Peyer's patch (tissue), 4 donors: ENCODE results near the gene TLN1.

Source experiments
- POLR2A ChIP-seq, 2 donors: fragments of 450-650 bp; IDR thresholded peaks; one replicate each; pipeline ENCODE4 v1.5.1; 2017; ENCODE audit warnings: antibody characterized with exemption in 2 of 2, mild to moderate bottlenecking in 2 of 2, moderate library complexity in 2 of 2
- TF ChIP-seq, protein P1 (sequence below), 6 experiments: fragments of 450-650 bp in 4 of 6; fragments of 200-600 bp in 2 of 6; sonication (generic) in 1 of 6; IDR thresholded peaks; one replicate each; pipeline ENCODE4 v1.5.1; 2017 to 2019; ENCODE audit warnings: antibody characterized with exemption in 6 of 6, mild to moderate bottlenecking in 3 of 6, moderate library complexity in 1 of 6

- TF ChIP-seq, protein P1, sequence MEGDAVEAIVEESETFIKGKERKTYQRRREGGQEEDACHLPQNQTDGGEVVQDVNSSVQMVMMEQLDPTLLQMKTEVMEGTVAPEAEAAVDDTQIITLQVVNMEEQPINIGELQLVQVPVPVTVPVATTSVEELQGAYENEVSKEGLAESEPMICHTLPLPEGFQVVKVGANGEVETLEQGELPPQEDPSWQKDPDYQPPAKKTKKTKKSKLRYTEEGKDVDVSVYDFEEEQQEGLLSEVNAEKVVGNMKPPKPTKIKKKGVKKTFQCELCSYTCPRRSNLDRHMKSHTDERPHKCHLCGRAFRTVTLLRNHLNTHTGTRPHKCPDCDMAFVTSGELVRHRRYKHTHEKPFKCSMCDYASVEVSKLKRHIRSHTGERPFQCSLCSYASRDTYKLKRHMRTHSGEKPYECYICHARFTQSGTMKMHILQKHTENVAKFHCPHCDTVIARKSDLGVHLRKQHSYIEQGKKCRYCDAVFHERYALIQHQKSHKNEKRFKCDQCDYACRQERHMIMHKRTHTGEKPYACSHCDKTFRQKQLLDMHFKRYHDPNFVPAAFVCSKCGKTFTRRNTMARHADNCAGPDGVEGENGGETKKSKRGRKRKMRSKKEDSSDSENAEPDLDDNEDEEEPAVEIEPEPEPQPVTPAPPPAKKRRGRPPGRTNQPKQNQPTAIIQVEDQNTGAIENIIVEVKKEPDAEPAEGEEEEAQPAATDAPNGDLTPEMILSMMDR (IDR thresholded peaks at IDR 0.05): no peak
- TF ChIP-seq POLR2A (IDR thresholded peaks at IDR 0.05): no peak
These were observed 64.1 kb downstream of the TLN1 start for GRCh38 chr9:35667939-35668338.
